HepG2 (cell line): ENCODE measurements around the gene UPF3B. TPM values are rescaled to one million over a fixed set of nuclear protein-coding genes. Genes with fewer than 3 reads are reported as not detected.

Source experiments
- CREBL2 ChIP-seq: sonication (generic); formaldehyde crosslinking; IDR thresholded peaks from 2 replicates; pipeline ENCODE4 v1.8.1; 2023; ENCODE audit warnings: missing genetic modification reagents, mild to moderate bottlenecking, borderline replicate concordance
- CTCF ChIP-seq: sonication (generic); formaldehyde crosslinking; IDR thresholded peaks from 2 replicates; pipeline ENCODE4 v1.5.0; 2020; ENCODE audit warnings: mild to moderate bottlenecking, missing genetic modification reagents, moderate library complexity
- DMAP1 ChIP-seq: IDR thresholded peaks from 2 replicates; pipeline ENCODE4 v1.6.1; 2016
- HDAC1 ChIP-seq: sonication (generic); formaldehyde crosslinking; IDR thresholded peaks from 2 replicates; pipeline ENCODE4 v1.5.1; 2020; ENCODE audit warnings: mild to moderate bottlenecking, missing genetic modification reagents
- PTBP1 ChIP-seq: fragments of 200-400 bp; formaldehyde crosslinking; IDR thresholded peaks from 2 replicates; pipeline ENCODE4 v1.6.1; 2018; ENCODE audit warnings: low read length, low read depth; ENCODE audit not compliant: poor library complexity, severe bottlenecking
- RAD21 ChIP-seq: fragments of 450-650 bp; formaldehyde crosslinking; IDR thresholded peaks from 2 replicates; pipeline ENCODE4 v1.5.0; 2020; ENCODE audit warnings: mild to moderate bottlenecking
- RBM39 ChIP-seq: fragments of 200-400 bp; formaldehyde crosslinking; IDR thresholded peaks from one replicate; pipeline ENCODE4 v1.6.1; 2018; ENCODE audit warnings: antibody characterized with exemption, mild to moderate bottlenecking, low read depth, low read length; ENCODE audit not compliant: poor library complexity, severe bottlenecking
- RFX5 ChIP-seq: IDR thresholded peaks from 2 replicates; pipeline ENCODE4 v1.6.1; 2011; ENCODE audit warnings: low read depth, low read length, improper control_type of control experiment
- SALL1 ChIP-seq: sonication (generic); formaldehyde crosslinking; IDR thresholded peaks from 2 replicates; pipeline ENCODE4 v1.8.0; 2022; ENCODE audit warnings: mild to moderate bottlenecking, missing genetic modification reagents
- SNAPC5 ChIP-seq: sonication (generic); formaldehyde crosslinking; IDR thresholded peaks from 2 replicates; pipeline ENCODE4 v1.8.1; 2023; ENCODE audit warnings: mild to moderate bottlenecking, missing genetic modification reagents, borderline replicate concordance
- SSRP1 ChIP-seq: IDR thresholded peaks from 2 replicates; pipeline ENCODE4 v1.6.1; 2016; ENCODE audit warnings: control low read depth
- STAG1 ChIP-seq: sonication (generic); formaldehyde crosslinking; IDR thresholded peaks from 2 replicates; pipeline ENCODE4 v1.4.0; 2020; ENCODE audit warnings: missing genetic modification reagents
- UBTF ChIP-seq: sonication (generic); formaldehyde crosslinking; IDR thresholded peaks from 2 replicates; pipeline ENCODE4 v1.4.0; 2020; ENCODE audit warnings: mild to moderate bottlenecking, missing genetic modification reagents
- ZNF121 ChIP-seq: sonication (generic); formaldehyde crosslinking; IDR thresholded peaks from 2 replicates; pipeline ENCODE4 v1.5.0; 2020; ENCODE audit warnings: mild to moderate bottlenecking, missing genetic modification reagents
- ZNF512 ChIP-seq: sonication (generic); formaldehyde crosslinking; IDR thresholded peaks from 2 replicates; pipeline ENCODE4 v1.4.0; 2020; ENCODE audit warnings: mild to moderate bottlenecking, missing genetic modification reagents
- ZNF512B ChIP-seq: sonication (generic); formaldehyde crosslinking; IDR thresholded peaks from 2 replicates; pipeline ENCODE4 v1.5.1; 2020; ENCODE audit warnings: missing genetic modification reagents, mild to moderate bottlenecking, borderline replicate concordance
- ZNF549 ChIP-seq: sonication (generic); formaldehyde crosslinking; IDR thresholded peaks from 2 replicates; pipeline ENCODE4 v1.5.0; 2020; ENCODE audit warnings: missing genetic modification reagents
- ZNF597 ChIP-seq: sonication (generic); formaldehyde crosslinking; IDR thresholded peaks from 2 replicates; pipeline ENCODE4 v1.5.0; 2020; ENCODE audit warnings: missing genetic modification reagents
- ZNF644 ChIP-seq: IDR thresholded peaks from 2 replicates; pipeline ENCODE4 v1.6.1; 2016; ENCODE audit warnings: low read depth
- ZNF839 ChIP-seq: sonication (generic); formaldehyde crosslinking; IDR thresholded peaks from 2 replicates; pipeline ENCODE4 v1.4.0; 2020; ENCODE audit warnings: missing genetic modification reagents, mild to moderate bottlenecking, borderline replicate concordance
- polyA plus RNA-seq, 8 experiments: library from polyadenylated mRNA; depleted of rRNA in 3 of 8; stranded (reverse) in 7 of 8; unstranded in 1 of 8; fragments of >200 nt; fragmentation: Illumina TruSeq in 4 of 8; extraction: Trizol in 4 of 8; gene quantifications; 2 replicates each; pipeline versions ENCODE4 v1.2.1 to v1.2.3, GENCODE V29; 2011 to 2016; ENCODE audit warnings: low read depth in 4 of 8, missing spikeins in 1 of 8, mixed read lengths in 1 of 8; ENCODE audit not compliant: insufficient read depth in 1 of 8
- total RNA-seq, 5 experiments: library from RNA; depleted of rRNA; stranded (reverse); fragments of >200 nt; fragmentation: Illumina TruSeq; extraction: Trizol; gene quantifications; 2 replicates each; pipeline ENCODE4 v1.2.3, GENCODE V29; 2016; ENCODE audit warnings: low read depth in 1 of 5

UPF3B gene
- total and polyA plus RNA-seq, 2 of the 13 experiments (the other 11 are each of a cell fraction or from before 2014, with no cell fraction given): 5.2 to 7.2 TPM

- TF ChIP-seq CREBL2 (CRISPR knock-in tag) (no peak), DMAP1 (CRISPR knock-in tag) (no peak), CTCF (CRISPR knock-in tag) (peak; percentile 80), ZNF644 (CRISPR knock-in tag) (no peak), RBM39 (no peak), PTBP1 (no peak), ZNF512B (no peak), SNAPC5 (CRISPR knock-in tag) (no peak), SSRP1 (CRISPR knock-in tag) (no peak), SALL1 (CRISPR knock-in tag) (peak; percentile 28; the same call in 1 of the 2 replicates), HDAC1 (CRISPR knock-in tag) (no peak), STAG1 (peak; percentile 32), ZNF121 (CRISPR knock-in tag) (peak; percentile 66), ZNF597 (CRISPR knock-in tag) (no peak), RAD21 (CRISPR knock-in tag) (0 out of 2 replicates have a peak, but pooled peaks have one; percentile 18), ZNF839 (CRISPR knock-in tag) (no peak), ZNF549 (CRISPR knock-in tag) (no peak), RFX5 (no peak), ZNF512 (no peak), UBTF (no peak)
Measured at GRCh38 chrX:119887721-119888425, 35.1 kb upstream of the UPF3B start (continued).
